MM.1S (cell line): ENCODE data around the gene NSMF.

Experiments used
- CTCF ChIP-seq: fragments of 300-600 bp; sonication (generic); IDR thresholded peaks from 2 replicates; pipeline ENCODE4 v1.5.1; 2016; ENCODE audit warnings: antibody characterized with exemption, low read length, mixed read lengths
- EZH2 ChIP-seq: fragments of 300-600 bp; sonication (generic); optimal IDR thresholded peaks from 2 replicates; pipeline ENCODE3; 2017; ENCODE audit warnings: low read depth, mild to moderate bottlenecking, antibody characterized with exemption, low read length, mixed read lengths
- EZH2phosphoT487 ChIP-seq: fragments of 300-600 bp; sonication (generic); IDR thresholded peaks from 2 replicates; pipeline ENCODE4 v1.6.1; 2018; ENCODE audit warnings: antibody characterized with exemption, low read length

- TF ChIP-seq CTCF = no peak
- no peak for TF ChIP-seq EZH2
- TF ChIP-seq EZH2phosphoT487 = no peak
Measured at GRCh38 chr9:137467161-137467581, 8.0 kb upstream of the NSMF start.
